KOPT-K1 (cell line): ENCODE measurements around the gene THSD4.
"Not testable (repeated sequence)": the region's sequence is repeated elsewhere in the genome, so short reads cannot be mapped to it uniquely, and the experiment has no call there.

Experiments
- H3K27ac ChIP-seq: fragments of 200-600 bp; sonication (generic); 2 replicates; pipeline ENCODE4 v1.5.1; 2016; ENCODE audit warnings: antibody characterized with exemption, mild to moderate bottlenecking, low read depth, low read length; ENCODE audit not compliant: poor library complexity, severe bottlenecking
- H3K36me3 ChIP-seq: fragments of 200-600 bp; sonication (generic); 2 replicates; pipeline ENCODE4 v1.5.1; 2017; ENCODE audit warnings: antibody characterized with exemption, mild to moderate bottlenecking, low read length, moderate library complexity; ENCODE audit not compliant: insufficient read depth
- H3K9me3 ChIP-seq: fragments of 200-600 bp; sonication (generic); 2 replicates; pipeline ENCODE4 v1.5.1; 2017; ENCODE audit warnings: antibody characterized with exemption, low read length, mild to moderate bottlenecking; ENCODE audit not compliant: insufficient read depth, poor library complexity, severe bottlenecking

Gene THSD4

DNA sequence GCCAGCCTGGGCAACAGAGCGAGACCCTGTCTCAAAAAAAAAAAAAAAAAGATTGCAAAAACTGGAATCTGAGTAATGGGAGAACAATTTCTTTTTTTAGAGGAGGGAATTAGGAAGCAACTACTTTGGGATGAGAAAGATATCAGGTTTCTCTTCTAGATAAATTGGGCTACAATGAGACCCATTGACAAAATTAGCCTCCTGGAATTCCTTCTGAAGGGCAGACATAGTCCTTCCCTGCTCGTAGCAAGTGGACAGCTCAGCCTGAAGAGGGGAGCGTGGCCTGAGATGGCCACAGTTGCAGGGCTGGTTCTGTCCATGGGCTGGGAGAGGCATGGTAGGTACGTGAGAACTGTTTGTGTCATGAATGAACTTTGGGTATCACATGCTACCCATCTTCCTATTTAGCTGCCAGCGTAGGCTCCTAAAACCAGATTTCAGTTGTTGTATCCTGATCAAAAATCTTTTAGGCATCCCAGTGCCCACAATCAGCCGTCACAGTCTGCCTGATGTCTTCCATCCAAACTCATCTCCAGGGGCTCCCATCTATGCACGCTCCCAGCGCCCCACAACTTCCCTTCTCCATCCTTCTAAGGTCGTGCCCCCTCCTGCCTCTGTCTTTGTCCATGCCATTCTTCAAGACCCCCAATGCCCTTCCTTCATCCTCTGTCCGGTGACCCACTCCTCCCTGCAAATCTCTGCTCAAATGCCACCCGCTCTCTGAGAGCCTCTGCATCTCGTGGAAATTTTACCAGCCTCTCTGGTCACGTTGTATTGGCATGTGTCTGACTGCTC is 603.0 kb downstream of the THSD4 start:
- Histone ChIP-seq H3K36me3 (no peaks in the 10 kb centered on the region), H3K27ac (no peak overlapping the region), H3K9me3 (no peaks in the 10 kb centered on the region)

DNA sequence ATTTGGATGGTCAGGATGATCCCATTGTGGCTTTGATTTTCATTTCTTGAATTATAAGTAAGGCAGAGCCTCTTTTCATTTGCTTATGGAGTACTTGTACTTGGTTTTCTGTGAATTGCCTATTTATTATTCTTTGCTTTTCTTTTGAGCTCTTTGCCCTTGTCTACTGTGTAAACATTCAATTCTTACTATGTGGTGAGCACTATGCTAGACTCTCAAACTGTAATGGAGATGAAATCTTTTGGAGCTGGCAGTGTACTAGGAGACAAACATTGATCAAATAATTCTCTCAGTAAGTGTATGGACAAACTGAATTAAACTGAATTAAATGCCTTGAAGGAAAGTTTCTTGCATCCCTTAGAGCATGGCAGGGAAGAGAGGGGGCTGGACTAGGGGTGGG is 608.1 kb downstream of the THSD4 start:
- Histone ChIP-seq H3K9me3 (no peaks in the 10 kb centered on the region), H3K36me3 (no peaks in the 10 kb centered on the region), H3K27ac (no peak overlapping the region)

DNA sequence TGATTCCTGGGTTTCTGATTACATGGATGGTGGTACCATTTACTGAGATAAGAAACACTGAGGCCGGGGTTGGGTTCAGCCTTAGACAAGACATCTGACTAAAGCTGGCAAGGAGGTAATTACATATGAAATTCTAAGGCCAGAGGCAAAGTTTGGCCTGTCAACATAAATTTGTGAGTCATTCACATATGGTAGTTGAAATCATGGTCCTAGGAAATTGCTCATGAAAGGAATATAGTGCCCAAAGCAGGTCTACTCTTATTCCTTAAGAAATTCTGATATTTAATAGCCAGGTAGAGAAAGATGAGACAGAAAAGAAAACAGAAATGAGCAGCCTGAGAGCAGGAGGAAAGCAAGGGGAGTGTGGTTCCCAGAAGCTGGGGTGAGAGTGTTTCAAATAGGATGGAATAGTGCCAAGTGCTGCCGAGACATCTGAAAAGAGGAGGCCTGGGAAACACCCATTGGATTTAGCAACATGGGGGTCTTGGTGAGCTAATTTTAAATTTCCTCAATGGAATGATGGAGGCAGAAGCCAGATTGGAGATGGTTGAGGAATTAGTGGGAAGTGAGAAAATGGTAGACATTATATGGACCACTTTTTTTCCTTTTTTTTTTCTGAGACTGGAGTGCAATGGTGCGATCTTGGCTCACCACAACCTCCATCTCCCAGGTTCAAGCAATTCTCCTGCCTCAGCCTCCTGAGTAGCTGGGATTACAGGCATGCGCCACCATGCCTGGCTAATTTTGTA is 610.1 kb downstream of the THSD4 start:
- not testable (repeated sequence) for H3K9me3 ChIP-seq, H3K36me3 ChIP-seq, H3K27ac ChIP-seq

DNA sequence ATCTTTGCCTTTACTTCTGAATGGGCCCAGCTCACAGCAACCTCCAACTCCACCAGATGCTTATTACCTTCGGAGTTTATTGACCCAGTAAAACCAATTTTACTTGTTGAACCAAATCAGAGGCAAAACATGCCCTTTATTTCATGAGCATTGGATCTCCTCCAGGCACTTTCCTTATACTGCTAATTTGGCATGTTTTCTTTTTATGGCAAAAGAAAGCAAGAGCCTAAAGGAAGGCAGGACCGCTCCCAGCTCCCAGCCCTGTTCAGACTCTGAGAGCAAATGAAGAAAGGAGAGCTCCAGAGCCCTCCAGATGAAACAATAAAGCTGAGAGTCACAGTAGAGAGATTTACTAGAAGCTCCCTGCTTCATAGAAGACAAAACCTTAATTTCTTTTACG is 613.6 kb downstream of the THSD4 start:
- Histone ChIP-seq H3K27ac (no peak overlapping the region), H3K9me3 (no peaks in the 10 kb centered on the region), H3K36me3 (no peaks in the 10 kb centered on the region)

DNA sequence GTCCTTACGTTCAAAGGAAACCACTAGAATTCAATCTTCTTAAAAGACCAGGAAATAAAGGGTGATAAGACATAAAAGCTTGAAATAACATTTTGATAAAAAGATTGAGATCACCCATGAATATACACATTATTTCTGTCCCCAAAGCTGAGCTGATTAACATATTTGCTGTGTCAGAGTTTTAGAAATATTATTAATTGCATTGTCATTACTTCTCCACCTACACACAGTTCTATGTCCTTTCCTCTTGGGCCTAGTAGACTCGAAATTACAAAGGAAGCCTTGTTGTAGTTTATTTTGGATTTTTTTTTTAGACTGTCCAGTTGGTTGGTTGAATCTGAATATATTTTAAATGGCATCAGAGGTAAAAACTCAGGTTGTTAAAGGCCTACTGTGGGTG is 614.0 kb downstream of the THSD4 start:
- H3K27ac ChIP-seq, result no peak overlapping the region
- no peaks in the 10 kb centered on the region for H3K36me3 ChIP-seq
- H3K9me3 ChIP-seq, result no peaks in the 10 kb centered on the region

DNA sequence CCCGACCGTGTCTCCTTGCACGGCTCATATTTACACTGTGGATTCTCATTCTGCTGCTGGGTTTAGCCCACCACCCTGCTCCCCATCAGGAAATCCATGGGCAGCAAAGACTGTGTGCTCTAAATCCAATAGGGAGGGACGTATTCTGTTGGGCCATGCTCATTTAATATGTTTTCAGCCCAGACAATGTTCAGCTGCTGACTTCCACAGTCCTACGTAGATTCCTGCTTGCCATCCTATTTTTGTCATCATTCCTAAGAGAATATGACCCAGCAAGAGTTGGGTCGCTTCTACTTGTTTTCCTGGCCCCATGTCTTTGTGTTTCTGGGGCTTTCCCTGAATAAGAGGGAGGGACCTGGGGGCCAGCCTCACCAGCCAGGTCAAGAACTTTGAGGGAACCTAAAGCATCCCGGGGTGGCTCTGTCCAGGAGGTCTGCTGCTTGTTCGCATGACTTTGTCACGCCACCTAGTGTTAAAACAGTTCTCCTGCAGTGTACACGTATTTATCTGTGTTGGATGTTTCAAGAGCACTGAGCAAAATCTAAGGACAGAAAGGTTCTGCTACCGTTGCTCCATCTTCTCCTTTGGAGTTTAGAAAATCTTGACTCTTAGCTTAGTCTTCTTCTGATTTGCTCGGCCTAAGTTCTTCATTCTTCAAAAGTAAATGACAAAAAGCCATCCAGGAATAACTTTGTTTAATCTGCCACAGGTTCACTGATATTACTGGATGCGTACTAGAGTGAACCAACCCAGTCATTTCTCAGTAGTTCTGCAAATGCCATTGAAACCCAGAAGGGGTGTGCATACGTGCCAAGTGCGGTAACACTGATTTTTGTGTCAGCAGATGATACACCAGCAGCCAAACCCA is 615.2 kb downstream of the THSD4 start:
- H3K9me3 ChIP-seq, result no peaks in the 10 kb centered on the region
- no peak overlapping the region for H3K27ac ChIP-seq

DNA sequence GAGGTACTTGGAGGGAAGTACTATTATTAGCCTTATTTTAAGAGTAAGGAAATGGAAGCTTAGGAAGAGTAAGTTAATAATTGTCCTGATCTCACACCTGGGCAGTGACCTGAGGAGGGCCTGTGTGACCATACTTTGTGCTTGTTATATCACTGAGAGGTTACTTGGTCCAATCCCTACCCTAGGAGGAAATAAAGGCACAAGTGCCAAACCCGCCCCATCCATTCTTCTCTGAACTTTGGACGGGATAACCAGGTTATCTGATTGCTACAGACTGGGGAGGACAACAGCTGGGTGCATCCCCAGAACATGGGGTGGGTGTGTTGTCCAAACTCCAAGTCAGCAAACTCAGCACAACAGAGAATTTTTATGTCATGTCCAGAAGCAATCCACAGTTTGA is 617.4 kb downstream of the THSD4 start:
- no peaks in the 10 kb centered on the region for H3K36me3 ChIP-seq
- H3K9me3 ChIP-seq, result no peaks in the 10 kb centered on the region
- H3K27ac ChIP-seq, result no peak overlapping the region

More for the DNA sequence above, 615.2 kb downstream of the THSD4 start:
- no peaks in the 10 kb centered on the region for H3K36me3 ChIP-seq

DNA sequence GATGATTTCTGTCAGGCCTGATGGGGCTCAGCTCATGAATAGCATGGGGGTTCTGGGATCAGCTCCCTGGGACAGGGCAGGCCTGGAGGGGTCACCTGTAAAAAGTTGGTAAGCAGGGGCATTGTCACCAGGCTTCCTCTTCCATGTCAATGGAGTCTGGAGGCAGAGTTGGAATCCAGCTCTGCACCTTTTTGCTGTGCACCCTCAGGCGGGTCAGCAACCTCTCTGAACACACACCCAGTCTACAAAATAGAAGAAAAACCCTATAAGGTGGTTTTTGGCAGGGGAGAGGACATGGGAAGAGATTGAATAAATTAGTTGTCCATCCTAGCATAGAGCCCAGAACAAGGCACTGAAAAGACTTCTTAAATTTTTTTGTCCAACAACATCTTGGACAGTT is 617.9 kb downstream of the THSD4 start:
- Histone ChIP-seq H3K36me3 (no peaks in the 10 kb centered on the region), H3K9me3 (no peaks in the 10 kb centered on the region), H3K27ac (no peak overlapping the region)

DNA sequence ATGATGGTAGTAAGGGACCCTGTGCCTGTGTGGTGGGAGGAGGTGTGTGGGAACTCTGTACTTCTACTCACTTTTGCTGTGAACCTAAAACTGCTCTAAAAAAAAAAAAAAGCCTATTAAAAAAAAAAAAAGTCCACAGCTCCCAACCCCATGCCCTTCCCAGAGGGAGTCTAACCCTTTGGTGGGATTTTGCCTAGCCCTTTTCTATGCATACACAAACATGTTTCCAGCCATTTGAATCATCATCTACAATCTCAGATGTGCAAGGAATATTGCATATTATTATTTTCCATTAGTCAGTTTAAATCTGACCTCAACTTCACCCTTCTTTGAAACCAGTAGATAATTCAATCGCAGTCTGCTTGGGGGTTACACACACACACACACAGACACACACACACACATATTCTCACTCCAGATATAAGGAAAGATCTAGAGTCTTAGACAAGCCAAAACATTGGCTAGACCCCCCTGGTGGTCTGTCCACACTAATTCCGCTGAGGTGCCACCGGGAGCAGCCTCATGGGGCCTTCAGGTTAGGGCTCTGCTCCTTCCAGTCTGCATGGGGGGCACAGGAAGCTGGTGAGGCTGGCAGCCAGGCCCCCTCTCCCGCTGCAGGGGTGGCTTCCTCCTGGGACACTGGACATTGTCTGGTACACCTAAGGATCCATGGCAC is 619.6 kb downstream of the THSD4 start:
- Histone ChIP-seq H3K36me3 (no peaks in the 10 kb centered on the region), H3K9me3 (no peaks in the 10 kb centered on the region), H3K27ac (no peak overlapping the region)

DNA sequence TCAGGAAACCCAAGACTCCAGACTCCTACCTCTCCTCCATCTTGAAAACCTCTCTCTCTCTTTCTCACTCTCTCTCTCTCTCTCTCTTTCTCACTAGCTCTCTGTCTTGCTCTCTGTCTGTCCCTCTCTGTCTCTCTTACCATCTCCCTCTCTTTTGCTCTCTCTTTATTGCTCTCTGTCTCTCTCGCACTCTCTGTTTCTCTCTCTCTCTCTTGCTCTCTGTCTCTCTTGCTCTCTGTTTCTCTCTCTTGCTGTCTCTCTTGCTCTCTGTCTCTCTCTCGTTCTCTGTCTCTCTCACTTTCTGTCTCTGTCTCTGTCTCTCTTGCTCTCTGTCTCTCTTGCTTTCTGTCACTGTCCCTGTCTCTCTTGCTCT is 620.1 kb downstream of the THSD4 start:
- Histone ChIP-seq H3K27ac (no peak overlapping the region), H3K36me3 (no peaks in the 10 kb centered on the region), H3K9me3 (no peaks in the 10 kb centered on the region)

DNA sequence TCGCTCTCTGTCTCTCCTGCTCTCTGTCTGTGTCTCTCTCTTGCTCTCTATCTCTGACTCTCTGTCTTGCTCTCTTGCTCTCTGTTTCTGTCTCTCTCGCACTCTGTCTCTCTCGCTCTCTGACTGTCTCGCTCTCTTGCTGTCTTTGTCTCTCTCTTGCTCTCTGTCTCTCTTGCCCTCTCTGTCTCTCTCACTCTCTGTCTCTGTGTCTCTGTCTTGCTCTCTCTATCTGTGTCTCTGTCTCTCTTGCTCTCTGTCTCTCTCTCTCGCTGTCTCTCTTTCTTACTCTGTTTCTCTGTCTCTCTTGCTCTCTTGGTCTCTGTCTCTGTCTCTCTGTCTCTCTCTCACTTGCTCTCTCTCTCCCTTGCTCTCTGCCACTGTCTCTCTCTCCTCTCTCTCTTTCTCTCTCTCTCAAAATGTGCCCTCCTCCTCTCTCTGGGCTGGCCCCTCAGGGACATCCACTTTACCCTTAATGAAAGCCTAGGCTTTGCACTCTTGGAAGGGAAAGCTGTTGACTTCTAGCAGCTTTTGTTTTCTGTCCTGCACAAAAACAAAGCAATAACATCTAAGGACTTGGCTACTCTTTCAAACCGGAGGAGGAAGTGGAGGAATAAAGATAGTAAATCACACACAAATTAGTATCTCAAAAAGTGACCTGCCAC is 621.1 kb downstream of the THSD4 start:
- Histone ChIP-seq H3K27ac (no peak overlapping the region), H3K9me3 (no peaks in the 10 kb centered on the region)

DNA sequence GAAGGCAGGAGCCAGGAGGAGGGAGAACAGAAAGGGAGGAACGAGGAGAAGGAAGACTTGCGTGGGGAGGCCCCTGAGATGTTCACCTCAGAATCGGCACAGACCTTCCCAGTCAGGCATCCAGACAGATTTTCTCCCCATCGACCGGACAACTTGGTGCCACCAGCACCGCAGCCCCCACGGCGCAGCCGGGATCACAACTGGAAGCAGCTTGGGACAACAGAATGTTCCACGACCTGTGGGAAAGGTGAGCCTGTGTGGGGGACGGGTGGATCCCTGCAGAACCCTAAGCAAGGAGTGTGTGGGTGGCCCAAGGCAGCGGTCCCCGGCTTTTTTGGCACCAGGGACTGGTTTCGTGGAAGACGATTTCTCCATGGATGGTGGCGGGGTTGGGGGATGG is 622.5 kb downstream of the THSD4 start:
- no peak overlapping the region for H3K27ac ChIP-seq
- no peaks in the 10 kb centered on the region for H3K9me3 ChIP-seq

More for the DNA sequence above, 621.1 kb downstream of the THSD4 start:
- no peaks in the 10 kb centered on the region for H3K36me3 ChIP-seq

DNA sequence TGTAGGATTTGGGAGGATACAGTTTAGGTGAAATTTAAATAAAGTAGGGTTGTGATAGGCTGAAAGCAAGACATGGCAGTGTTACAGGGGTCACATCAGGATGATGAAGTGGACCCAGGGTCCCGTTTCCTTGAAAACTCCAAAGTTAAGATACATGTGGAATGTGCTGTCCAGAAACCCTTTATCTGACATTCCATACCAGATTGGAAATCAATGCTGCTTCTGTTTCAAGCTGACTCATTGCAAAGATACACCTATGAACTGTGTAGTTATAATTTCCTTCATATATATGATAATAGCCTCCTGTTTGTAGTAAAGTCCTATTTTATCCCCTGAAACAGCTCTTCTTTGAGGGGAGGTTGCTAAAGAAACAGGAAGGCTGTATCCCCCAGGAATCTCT is 624.1 kb downstream of the THSD4 start:
- H3K27ac ChIP-seq, result no peak overlapping the region
- H3K36me3 ChIP-seq, result no peaks in the 10 kb centered on the region
- no peaks in the 10 kb centered on the region for H3K9me3 ChIP-seq

More for the DNA sequence above, 622.5 kb downstream of the THSD4 start:
- H3K36me3 ChIP-seq, result no peaks in the 10 kb centered on the region

DNA sequence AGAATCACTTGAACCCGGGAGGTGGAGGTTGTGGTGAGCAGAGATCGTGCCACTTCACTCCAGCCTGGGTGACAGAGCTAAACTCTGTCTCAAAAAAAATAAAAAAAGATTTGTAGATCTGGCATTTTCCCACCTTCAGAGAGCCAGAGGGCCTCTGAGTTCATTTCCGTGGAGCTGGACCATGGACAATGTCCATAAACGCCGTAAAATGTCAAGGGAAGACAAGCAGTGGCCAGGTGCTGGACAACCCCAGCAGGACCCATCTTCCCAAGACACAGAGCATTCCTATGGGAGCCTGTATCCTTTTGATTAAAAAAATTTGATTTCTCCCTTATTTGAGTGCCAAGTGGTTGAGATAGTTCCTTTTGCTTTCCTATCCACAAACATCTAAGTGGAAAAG is 627.7 kb downstream of the THSD4 start:
- no peak overlapping the region for H3K27ac ChIP-seq
- H3K36me3 ChIP-seq, result no peaks in the 10 kb centered on the region
- H3K9me3 ChIP-seq, result no peaks in the 10 kb centered on the region
